C4-2B (cell line): ENCODE measurements around the gene TOR2A.

Source experiments
- ZFX ChIP-seq: fragments of 450-650 bp; IDR thresholded peaks from 2 replicates; pipeline ENCODE4 v1.6.1; 2017
- TF ChIP-seq, protein P1 (sequence below): fragments of 450-650 bp; conservative IDR thresholded peaks from 2 replicates; pipeline ENCODE4 v1.5.1; 2017; ENCODE audit warnings: mild to moderate bottlenecking

DNA sequence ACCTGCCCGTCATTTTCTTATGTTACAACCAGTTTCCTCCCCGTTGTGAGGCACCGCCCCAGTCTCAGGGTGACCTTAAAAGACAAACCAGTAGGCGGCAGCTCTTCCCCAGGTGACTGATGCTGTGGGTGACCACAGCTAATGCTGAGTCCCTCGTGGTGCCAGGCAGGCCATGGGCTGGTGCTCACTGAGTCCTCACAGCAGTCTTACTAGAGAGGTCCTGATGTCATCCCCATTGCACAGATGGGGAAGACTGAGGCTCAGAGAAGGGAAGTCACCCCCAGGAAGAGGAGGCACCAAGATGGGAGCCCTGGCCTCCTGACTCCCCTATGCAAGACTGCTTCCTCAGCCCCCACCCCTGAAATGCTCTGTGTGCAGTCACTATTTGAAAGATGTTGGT lies 27.3 kb downstream of the TOR2A start:
- TF ChIP-seq, protein P1, sequence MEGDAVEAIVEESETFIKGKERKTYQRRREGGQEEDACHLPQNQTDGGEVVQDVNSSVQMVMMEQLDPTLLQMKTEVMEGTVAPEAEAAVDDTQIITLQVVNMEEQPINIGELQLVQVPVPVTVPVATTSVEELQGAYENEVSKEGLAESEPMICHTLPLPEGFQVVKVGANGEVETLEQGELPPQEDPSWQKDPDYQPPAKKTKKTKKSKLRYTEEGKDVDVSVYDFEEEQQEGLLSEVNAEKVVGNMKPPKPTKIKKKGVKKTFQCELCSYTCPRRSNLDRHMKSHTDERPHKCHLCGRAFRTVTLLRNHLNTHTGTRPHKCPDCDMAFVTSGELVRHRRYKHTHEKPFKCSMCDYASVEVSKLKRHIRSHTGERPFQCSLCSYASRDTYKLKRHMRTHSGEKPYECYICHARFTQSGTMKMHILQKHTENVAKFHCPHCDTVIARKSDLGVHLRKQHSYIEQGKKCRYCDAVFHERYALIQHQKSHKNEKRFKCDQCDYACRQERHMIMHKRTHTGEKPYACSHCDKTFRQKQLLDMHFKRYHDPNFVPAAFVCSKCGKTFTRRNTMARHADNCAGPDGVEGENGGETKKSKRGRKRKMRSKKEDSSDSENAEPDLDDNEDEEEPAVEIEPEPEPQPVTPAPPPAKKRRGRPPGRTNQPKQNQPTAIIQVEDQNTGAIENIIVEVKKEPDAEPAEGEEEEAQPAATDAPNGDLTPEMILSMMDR = no peak
- no peak for TF ChIP-seq ZFX
